Activated naive CD8-positive, alpha-beta T cell treated with anti-CD3 and anti-CD28 coated beads, Interleukin-2, amount 50 U/mL, for 16 hours (primary cell): ENCODE data around the gene IRAK2.
"Not testable (repeated sequence)": the region's sequence is repeated elsewhere in the genome, so short reads cannot be mapped to it uniquely, and the experiment has no call there.

ENCODE experiments used
- DNase-seq: peaks from one replicate; pipeline ENCODE4 v3.0.0-alpha.2; 2020; ENCODE audit warnings: low read depth, low spot score

Gene IRAK2

GRCh38 chr3:10249833-10250232 lies 85.1 kb downstream of the IRAK2 start:
- no peak for DNase-seq

GRCh38 chr3:10251006-10251405 lies 86.3 kb downstream of the IRAK2 start:
- DNase-seq = no peak

- no peak for DNase-seq
Measured at GRCh38 chr3:10253731-10254130, 89.0 kb downstream of the IRAK2 start.

- no peak for DNase-seq
Measured at GRCh38 chr3:10255835-10256234, 91.1 kb downstream of the IRAK2 start.

GRCh38 chr3:10259036-10259435 lies 94.3 kb downstream of the IRAK2 start:
- no peak for DNase-seq

GRCh38 chr3:10259798-10260197 lies 95.1 kb downstream of the IRAK2 start:
- DNase-seq = no peak

GRCh38 chr3:10260211-10260701 lies 95.5 kb downstream of the IRAK2 start:
- DNase-seq = no peak

- DNase-seq = no peak
Measured at GRCh38 chr3:10262027-10262426, 97.3 kb downstream of the IRAK2 start.

GRCh38 chr3:10263646-10264363 lies 99.1 kb downstream of the IRAK2 start:
- DNase-seq = peak; percentile 43

- DNase-seq = no peak
Measured at GRCh38 chr3:10265833-10266232, 101.1 kb downstream of the IRAK2 start.

GRCh38 chr3:10266936-10267335 lies 102.2 kb downstream of the IRAK2 start:
- DNase-seq = not testable (repeated sequence)

- no peak for DNase-seq
Measured at GRCh38 chr3:10268116-10268515, 103.4 kb downstream of the IRAK2 start.

GRCh38 chr3:10268930-10269329 lies 104.2 kb downstream of the IRAK2 start:
- no peak for DNase-seq

GRCh38 chr3:10269443-10269842 lies 104.7 kb downstream of the IRAK2 start:
- DNase-seq = no peak

GRCh38 chr3:10272476-10272875 lies 107.8 kb downstream of the IRAK2 start:
- DNase-seq = not testable (repeated sequence)

- no peak for DNase-seq
Measured at GRCh38 chr3:10272977-10273376, 108.3 kb downstream of the IRAK2 start.

GRCh38 chr3:10273702-10274305 lies 109.1 kb downstream of the IRAK2 start:
- no peak for DNase-seq

GRCh38 chr3:10274601-10275000 lies 109.9 kb downstream of the IRAK2 start:
- no peak for DNase-seq

- DNase-seq = no peak
Measured at GRCh38 chr3:10277115-10277625, 112.5 kb downstream of the IRAK2 start.

- DNase-seq = no peak
Measured at GRCh38 chr3:10278501-10278900, 113.8 kb downstream of the IRAK2 start.

GRCh38 chr3:10279384-10280176 lies 114.9 kb downstream of the IRAK2 start:
- DNase-seq = no peak

GRCh38 chr3:10280177-10280529 lies 115.4 kb downstream of the IRAK2 start:
- DNase-seq = no peak
